Measurements from ENCODE around the gene PTPRK.

Gene PTPRK

GRCh38 chr6:128370072-128370471 is 150.3 kb downstream of the PTPRK start:
- POLR2A ChIA-PET: no interaction called here

DNA sequence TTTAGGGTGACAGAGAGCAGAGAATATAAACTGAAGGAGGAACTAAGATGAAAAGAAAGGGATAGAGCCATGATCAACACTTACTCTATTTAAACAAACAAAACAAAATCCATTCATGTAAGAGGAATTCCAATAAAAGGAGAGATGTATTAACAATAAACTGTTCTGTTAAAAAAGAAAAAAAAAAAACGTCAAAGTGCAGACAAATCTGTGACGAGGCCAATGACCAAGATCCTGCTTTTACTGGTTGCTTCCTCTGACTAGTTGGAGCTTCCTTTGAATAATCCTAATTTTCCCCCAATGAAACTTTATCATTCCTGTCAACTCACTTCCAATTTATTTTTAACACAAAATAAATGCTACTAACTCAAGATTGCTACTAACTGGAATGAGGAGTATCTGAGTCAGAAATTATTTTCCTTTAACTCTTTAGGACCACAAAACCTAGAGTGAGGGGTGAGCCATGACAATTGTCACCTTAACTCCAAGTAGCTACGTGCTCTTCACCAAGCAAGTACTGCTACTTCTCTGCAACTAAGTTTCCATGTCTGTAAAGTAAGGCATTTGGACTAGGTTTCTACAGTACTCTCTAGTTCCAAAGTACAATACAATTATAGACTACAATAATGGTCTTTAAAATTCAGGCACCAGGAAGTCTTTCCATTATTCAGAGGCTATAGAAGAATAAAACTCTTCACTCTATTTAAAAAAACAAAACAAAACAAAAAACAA is 152.0 kb downstream of the PTPRK start:
- DNase-seq (ENCODE audit: extremely low spot score): no peak
- ChIA-PET CTCF (interaction anchor here (1.3 kb wide), 1 partner anchor 25 kb away, joined by 3 read pairs; no protein-coding TSS in a partner anchor), POLR2A (no interaction called here)
- TF ChIP-seq, protein P1, sequence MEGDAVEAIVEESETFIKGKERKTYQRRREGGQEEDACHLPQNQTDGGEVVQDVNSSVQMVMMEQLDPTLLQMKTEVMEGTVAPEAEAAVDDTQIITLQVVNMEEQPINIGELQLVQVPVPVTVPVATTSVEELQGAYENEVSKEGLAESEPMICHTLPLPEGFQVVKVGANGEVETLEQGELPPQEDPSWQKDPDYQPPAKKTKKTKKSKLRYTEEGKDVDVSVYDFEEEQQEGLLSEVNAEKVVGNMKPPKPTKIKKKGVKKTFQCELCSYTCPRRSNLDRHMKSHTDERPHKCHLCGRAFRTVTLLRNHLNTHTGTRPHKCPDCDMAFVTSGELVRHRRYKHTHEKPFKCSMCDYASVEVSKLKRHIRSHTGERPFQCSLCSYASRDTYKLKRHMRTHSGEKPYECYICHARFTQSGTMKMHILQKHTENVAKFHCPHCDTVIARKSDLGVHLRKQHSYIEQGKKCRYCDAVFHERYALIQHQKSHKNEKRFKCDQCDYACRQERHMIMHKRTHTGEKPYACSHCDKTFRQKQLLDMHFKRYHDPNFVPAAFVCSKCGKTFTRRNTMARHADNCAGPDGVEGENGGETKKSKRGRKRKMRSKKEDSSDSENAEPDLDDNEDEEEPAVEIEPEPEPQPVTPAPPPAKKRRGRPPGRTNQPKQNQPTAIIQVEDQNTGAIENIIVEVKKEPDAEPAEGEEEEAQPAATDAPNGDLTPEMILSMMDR (IDR thresholded peaks at IDR 0.05; ENCODE audit: control extremely low read depth, extremely low read depth, low read depth, missing control alignments): no peak

More at GRCh38 chr6:128370072-128370471, 150.3 kb downstream of the PTPRK start:
- TF ChIP-seq, protein P1 (IDR thresholded peaks at IDR 0.05; ENCODE audit: control extremely low read depth, extremely low read depth, low read depth, missing control alignments): no peak
- no peak for DNase-seq (ENCODE audit: extremely low spot score)
- CTCF ChIA-PET: interaction anchor here (0.9 to 1.3 kb wide), 2 partner anchors 20 to 42 kb away, joined by 3 to 5 read pairs; no protein-coding TSS in a partner anchor

GRCh38 chr6:128367437-128367836 is 153.0 kb downstream of the PTPRK start:
- DNase-seq (ENCODE audit: extremely low spot score): no peak
- CTCF ChIA-PET: interaction anchor here (2.3 kb wide), 1 partner anchor 11 kb away, joined by 7 read pairs; no protein-coding TSS in a partner anchor
- TF ChIP-seq, protein P1 (IDR thresholded peaks at IDR 0.05; ENCODE audit: control extremely low read depth, extremely low read depth, low read depth, missing control alignments): no peak
- POLR2A ChIA-PET: no interaction called here

DNA sequence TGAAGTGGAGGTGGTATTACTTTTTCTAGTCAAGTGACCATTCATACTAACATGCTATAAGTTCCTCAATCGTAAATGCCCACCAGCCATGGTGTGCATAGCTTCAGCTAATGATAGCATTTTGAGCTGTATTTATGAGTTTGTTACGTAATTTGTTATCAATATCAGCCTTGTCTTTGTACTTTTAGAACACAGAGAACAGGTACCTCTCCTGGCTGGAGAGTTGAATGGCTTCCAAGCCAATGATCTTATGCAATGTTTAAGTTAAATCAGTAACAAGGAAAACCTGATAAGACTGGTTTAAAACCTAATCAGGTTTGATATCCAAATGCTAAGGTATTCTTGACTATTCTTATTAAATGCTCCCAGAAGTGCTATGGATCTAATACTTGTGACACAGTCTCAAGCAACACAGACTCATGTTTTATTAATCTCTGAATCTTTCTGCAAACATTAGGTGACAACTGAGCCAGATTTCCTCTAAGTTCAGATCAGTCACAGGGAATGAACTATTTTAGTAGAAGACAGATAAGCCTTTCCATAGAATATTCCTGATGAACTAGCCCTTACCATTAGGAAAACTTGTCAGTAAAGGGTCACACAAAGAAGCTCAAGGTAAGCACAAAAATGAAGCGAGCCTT is 154.8 kb downstream of the PTPRK start:
- ChIA-PET CTCF (interaction anchor here (0.9 to 2.3 kb wide), 2 partner anchors 9 to 12 kb away, joined by 3 to 7 read pairs; no protein-coding TSS in a partner anchor), POLR2A (no interaction called here)

DNA sequence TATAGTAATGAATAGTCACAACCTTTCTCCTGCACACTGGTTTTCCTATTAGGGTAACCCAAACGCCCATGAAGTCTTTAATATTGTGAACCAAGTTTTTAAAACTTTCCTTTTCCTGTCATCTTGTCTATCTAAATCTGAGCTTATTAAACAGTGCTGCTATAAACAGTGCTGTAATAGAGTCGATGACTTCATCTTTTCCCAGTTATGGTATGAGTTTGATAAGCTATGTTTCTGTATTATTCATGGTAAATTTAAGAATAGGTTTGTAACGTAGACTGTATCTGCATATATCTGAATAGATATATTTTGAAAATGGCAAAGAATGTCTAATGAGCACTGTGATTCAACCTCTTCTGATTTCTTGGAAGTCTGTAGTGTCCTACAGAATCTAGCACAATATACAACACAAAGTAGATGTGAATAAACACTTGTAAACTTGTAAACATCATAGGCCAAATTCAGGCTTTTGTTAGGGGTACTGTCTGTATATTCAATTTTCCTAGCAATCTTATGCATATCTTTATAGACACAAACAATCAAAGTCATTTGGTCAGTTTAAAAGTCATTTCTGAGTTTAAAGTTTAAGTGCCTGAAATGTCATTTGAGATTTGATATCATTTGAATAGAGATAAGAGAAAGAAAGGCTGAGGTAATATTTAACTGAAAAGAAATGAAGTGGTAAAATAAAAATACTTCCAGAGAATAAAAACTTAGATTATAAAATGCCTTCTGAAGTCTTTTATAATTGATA is 155.5 kb downstream of the PTPRK start:
- TF ChIP-seq, protein P1 (IDR thresholded peaks at IDR 0.05; ENCODE audit: control extremely low read depth, extremely low read depth, low read depth, missing control alignments): no peak
- CTCF ChIA-PET: interaction anchor here (2.3 kb wide), 1 partner anchor 8 kb away, joined by 7 read pairs; no protein-coding TSS in a partner anchor

More for the DNA sequence above, 154.8 kb downstream of the PTPRK start:
- TF ChIP-seq, protein P1 (IDR thresholded peaks at IDR 0.05; ENCODE audit: control extremely low read depth, extremely low read depth, low read depth, missing control alignments): no peak
- DNase-seq (ENCODE audit: extremely low spot score): no peak

More for the DNA sequence above, 155.5 kb downstream of the PTPRK start:
- POLR2A ChIA-PET: no interaction called here
- DNase-seq (ENCODE audit: extremely low spot score): no peak

All from GM10248 (cell line).